ENCODE measurements around the gene SPATA3.

DNA sequence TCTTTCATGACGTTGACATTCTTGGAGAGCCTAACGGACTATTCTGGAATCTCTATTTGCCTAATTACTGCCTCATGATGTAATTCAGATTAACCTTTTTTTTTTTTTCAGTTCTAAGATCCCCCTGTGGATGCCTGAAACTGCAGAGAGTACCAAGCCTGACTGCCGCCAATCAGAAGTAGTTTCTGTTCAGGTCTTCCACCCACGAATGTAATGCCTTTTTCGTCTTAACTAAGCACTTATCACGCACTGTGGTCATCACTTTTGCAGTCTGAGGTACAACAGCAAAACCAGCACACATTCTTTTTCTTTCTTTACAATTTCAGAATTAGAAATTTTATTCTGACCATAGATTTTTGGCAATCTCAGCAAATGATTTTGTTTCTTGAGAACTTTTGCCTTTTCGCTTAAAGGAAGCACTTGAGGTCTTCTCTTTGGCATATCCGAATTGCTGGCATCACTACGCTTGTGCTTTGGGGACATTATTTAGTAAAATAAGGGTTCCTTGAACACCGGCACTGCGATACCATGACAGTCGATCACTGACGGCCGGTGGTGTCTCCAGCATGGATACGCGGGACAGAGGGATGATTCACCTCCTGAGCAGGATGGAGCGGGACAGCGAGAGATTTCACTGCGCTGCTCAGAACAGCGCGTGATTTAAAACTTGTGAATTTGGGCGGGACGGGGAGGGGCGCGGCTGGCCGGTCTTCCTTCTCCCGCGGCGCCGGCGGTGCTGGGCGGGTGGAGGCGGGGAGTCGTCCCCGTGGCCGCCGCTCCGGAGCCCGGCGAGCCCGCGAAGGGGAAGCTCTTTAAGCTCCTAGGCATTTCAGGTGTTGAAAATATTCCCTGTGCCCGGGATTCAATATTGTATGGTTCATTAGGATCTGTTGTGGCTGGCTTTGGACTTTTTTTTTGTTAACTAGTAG is 38.8 kb upstream of the SPATA3 start:
- TF ChIP-seq GATA3 (IDR thresholded peaks at IDR 0.05; ENCODE audit: low read depth, low read length): no peak
- TF ChIP-seq GATA2 (IDR thresholded peaks at IDR 0.05; ENCODE audit: low read depth, low read length): no peak

Measured in SH-SY5Y (cell line).